Gastroesophageal sphincter (tissue), 4 donors: ENCODE measurements around the gene ARHGEF26. TPM values are rescaled to one million over a fixed set of nuclear protein-coding genes. Genes with fewer than 3 reads are reported as not detected.
A peak's percentile ranks its signal among the peaks of the same experiment; 100 is the strongest.

Experiments used
- ATAC-seq: fragments of 150-250 bp; one replicate; pipeline ENCODE4 v1.9.1; 2016; ENCODE audit warnings: mild to moderate bottlenecking, moderate library complexity
- H3K27ac ChIP-seq, 4 donors: fragments of 200-600 bp; sonication (generic) in 3 of 4; 1 replicate in 3 of 4; 2 replicates in 1 of 4; pipeline ENCODE4 v1.5.1; 2016 to 2019
- H3K27me3 ChIP-seq: fragments of 200-600 bp; sonication (generic); one replicate; pipeline ENCODE4 v1.5.1; 2019
- H3K36me3 ChIP-seq, 2 donors: fragments of 200-600 bp; sonication (generic); one replicate each; pipeline ENCODE4 v1.5.1; 2019; ENCODE audit warnings: control low read depth in 1 of 2
- H3K4me1 ChIP-seq, 3 donors: fragments of 200-600 bp; sonication (generic); 1 replicate in 2 of 3; 2 replicates in 1 of 3; pipeline ENCODE4 v1.5.1; 2016 to 2019; ENCODE audit warnings: control low read depth in 2 of 3
- H3K4me3 ChIP-seq, 2 donors: fragments of 200-600 bp; sonication (generic); one replicate each; pipeline ENCODE4 v1.5.1; 2019; ENCODE audit warnings: mild to moderate bottlenecking in 1 of 2, moderate library complexity in 1 of 2
- H3K9me3 ChIP-seq, 3 donors: fragments of 200-600 bp; sonication (generic); one replicate each; pipeline ENCODE4 v1.5.1; 2017 to 2019; ENCODE audit warnings: control low read depth in 2 of 3
- CTCF ChIP-seq, 4 experiments: fragments of 200-600 bp in 2 of 4; fragments of 450-650 bp in 2 of 4; sonication (generic) in 1 of 4; IDR thresholded peaks; one replicate each; pipeline ENCODE4 v1.5.1; 2017 to 2019; ENCODE audit warnings: antibody characterized with exemption in 4 of 4, mild to moderate bottlenecking in 2 of 4, moderate library complexity in 2 of 4
- EP300 ChIP-seq: sonication (generic); formaldehyde crosslinking; IDR thresholded peaks from one replicate; pipeline ENCODE4 v1.6.1; 2017; ENCODE audit warnings: antibody characterized with exemption, mild to moderate bottlenecking
- POLR2A ChIP-seq, 2 donors: fragments of 450-650 bp; IDR thresholded peaks; one replicate each; pipeline ENCODE4 v1.6.1; 2017; ENCODE audit warnings: antibody characterized with exemption in 2 of 2, mild to moderate bottlenecking in 2 of 2, moderate library complexity in 1 of 2
- POLR2AphosphoS5 ChIP-seq: sonication (generic); formaldehyde crosslinking; IDR thresholded peaks from one replicate; pipeline ENCODE4 v1.6.1; 2017; ENCODE audit warnings: antibody characterized with exemption
- WGBS, 2 donors: methylation state at CpG; one replicate each; pipeline ENCODE4 v1.1.5; 2018; ENCODE audit warnings: low coverage in 1 of 2; 5-methylcytosine and 5-hydroxymethylcytosine counted together
- total RNA-seq, 4 donors: library from RNA; depleted of rRNA; stranded (reverse); fragments of >200 nt; gene quantifications; one replicate each; pipeline ENCODE4 v1.1.0, GENCODE V29; 2016

Gene ARHGEF26
- total RNA-seq, 4 donors from 2014 or later: 79.3 to 154 (median 133) TPM

- Histone ChIP-seq H3K27me3 (no peaks in the 10 kb centered on the region), H3K36me3 (peaks cover 5 to 72% of the 10 kb centered on the region in 2 donors), H3K4me1 (peaks cover 0 to 17% (median 2%) of the 10 kb centered on the region in 3 donors), H3K9me3 (no peaks in the 10 kb centered on the region), H3K27ac (peak overlapping the region in 3 of 4 donors; percentile 13 to 30 (median 16)), H3K4me3 (no peak overlapping the region)
- WGBS, 2 donors: 63 to 86% methylated on average over 5 of the region's 6 CpGs
- no peak for ATAC-seq
- TF ChIP-seq CTCF (IDR thresholded peaks at IDR 0.05): no peak
- TF ChIP-seq POLR2AphosphoS5: no peak
- TF ChIP-seq POLR2A (IDR thresholded peaks at IDR 0.05): no peak
- TF ChIP-seq EP300: no peak
Observed at GRCh38 chr3:154195620-154196356, 74.6 kb downstream of the ARHGEF26 start.

- Histone ChIP-seq H3K27me3 (no peaks in the 10 kb centered on the region), H3K9me3 (no peaks in the 10 kb centered on the region), H3K27ac (peak overlapping the region in 1 of 4 donors; percentile 34), H3K4me3 (no peak overlapping the region), H3K36me3 (peaks cover 5 to 62% of the 10 kb centered on the region in 2 donors), H3K4me1 (peaks cover 0 to 17% (median 2%) of the 10 kb centered on the region in 3 donors)
- TF ChIP-seq POLR2AphosphoS5: no peak
- no peak for TF ChIP-seq EP300
- ATAC-seq: no peak
- WGBS, 2 donors: 54 to 58% methylated on average over 3 to 4 of the region's 4 CpGs
Observed at GRCh38 chr3:154197751-154198150, 76.6 kb downstream of the ARHGEF26 start.

GRCh38 chr3:154209499-154209898, 88.3 kb downstream of the ARHGEF26 start:
- Histone ChIP-seq H3K4me1 (no peaks in the 10 kb centered on the region), H3K4me3 (no peak overlapping the region), H3K36me3 (peaks cover 0 to 70% of the 10 kb centered on the region in 2 donors), H3K9me3 (peaks cover 0 to 4% (median 0%) of the 10 kb centered on the region in 3 donors), H3K27ac (no peak overlapping the region), H3K27me3 (no peaks in the 10 kb centered on the region)
- no peak for TF ChIP-seq CTCF (IDR thresholded peaks at IDR 0.05)
- ATAC-seq: no peak
- WGBS, 2 donors: 67 to 100% methylated on average over 1 to 2 of the region's 8 CpGs

GRCh38 chr3:154210986-154211385, 89.8 kb downstream of the ARHGEF26 start:
- no peak overlapping the region for H3K4me3 ChIP-seq
- no peaks in the 10 kb centered on the region for H3K9me3 ChIP-seq
- no peak overlapping the region for H3K27ac ChIP-seq
- peaks cover 0 to 74% of the 10 kb centered on the region in 2 donors for H3K36me3 ChIP-seq
- TF ChIP-seq POLR2AphosphoS5 (no peak), EP300 (no peak), CTCF (IDR thresholded peaks at IDR 0.05) (no peak), POLR2A (IDR thresholded peaks at IDR 0.05) (no peak)
- H3K27me3 ChIP-seq: no peaks in the 10 kb centered on the region
- H3K4me1 ChIP-seq: no peaks in the 10 kb centered on the region
- WGBS, 2 donors: 83% methylated on average over 1 of the region's 1 CpG; no CpG with 5 or more reads in 1 of the 2 donors
- ATAC-seq: no peak

GRCh38 chr3:154214306-154214705, 93.1 kb downstream of the ARHGEF26 start:
- H3K36me3 ChIP-seq: peaks cover 0 to 73% of the 10 kb centered on the region in 2 donors
- no peaks in the 10 kb centered on the region for H3K9me3 ChIP-seq
- H3K27ac ChIP-seq: no peak overlapping the region
- WGBS, 2 donors: 67 to 92% methylated on average over 1 to 2 of the region's 2 CpGs
- TF ChIP-seq POLR2AphosphoS5 (no peak), CTCF (IDR thresholded peaks at IDR 0.05) (no peak), EP300 (no peak), POLR2A (IDR thresholded peaks at IDR 0.05) (no peak)
- no peak overlapping the region for H3K4me3 ChIP-seq
- H3K27me3 ChIP-seq: no peaks in the 10 kb centered on the region
- H3K4me1 ChIP-seq: no peaks in the 10 kb centered on the region
- no peak for ATAC-seq
